Activated CD4-positive, alpha-beta memory T cell treated with anti-CD3 and anti-CD28 coated beads for 36 hours (primary cell): ENCODE data around the gene MAP2. TPM values are rescaled to one million over a fixed set of nuclear protein-coding genes. Genes with fewer than 3 reads are reported as not detected.

ENCODE experiments used
- CTCF ChIA-PET: fragments of 350-600 bp; sonication (Branson Sonifier 250); formaldehyde crosslinking; loops from one replicate; lab custom pipeline; 2021; ENCODE audit warnings: antibody characterized with exemption, inconsistent platforms; lab: Charles Lee
- POLR2A ChIA-PET: fragments of 350-600 bp; sonication (Branson Sonifier 250); formaldehyde crosslinking; loops from one replicate; lab custom pipeline; 2021; ENCODE audit warnings: antibody characterized with exemption; lab: Charles Lee
- DNase-seq: peaks from one replicate; pipeline ENCODE4 v3.0.0-alpha.2; 2020
- H3K27ac Mint-ChIP-seq: one replicate; pipeline ENCODE4 v1.8.0; 2021; ENCODE audit warnings: mixed read lengths
- H3K27me3 Mint-ChIP-seq: one replicate; pipeline ENCODE4 v1.8.0; 2021; ENCODE audit warnings: mixed read lengths
- H3K36me3 Mint-ChIP-seq: one replicate; pipeline ENCODE4 v1.8.0; 2021; ENCODE audit warnings: mixed read lengths
- H3K4me1 Mint-ChIP-seq: one replicate; pipeline ENCODE4 v1.8.0; 2021; ENCODE audit warnings: low read depth, mixed read lengths
- H3K4me3 Mint-ChIP-seq: one replicate; pipeline ENCODE4 v1.8.0; 2021; ENCODE audit warnings: mild to moderate bottlenecking, mixed read lengths
- H3K9me3 Mint-ChIP-seq: one replicate; pipeline ENCODE4 v1.8.0; 2021; ENCODE audit warnings: mixed read lengths
- intact Hi-C: fragments of 100-400 bp; cut with micrococcal nuclease; formaldehyde crosslinking; loops from one replicate; pipeline ENCODE4 v1.15.1; 2023
- total RNA-seq, 2 experiments: library from RNA; stranded (reverse); gene quantifications; one replicate each; pipeline ENCODE4 v1.2.3, GENCODE V29; 2021

Gene MAP2, protein sequence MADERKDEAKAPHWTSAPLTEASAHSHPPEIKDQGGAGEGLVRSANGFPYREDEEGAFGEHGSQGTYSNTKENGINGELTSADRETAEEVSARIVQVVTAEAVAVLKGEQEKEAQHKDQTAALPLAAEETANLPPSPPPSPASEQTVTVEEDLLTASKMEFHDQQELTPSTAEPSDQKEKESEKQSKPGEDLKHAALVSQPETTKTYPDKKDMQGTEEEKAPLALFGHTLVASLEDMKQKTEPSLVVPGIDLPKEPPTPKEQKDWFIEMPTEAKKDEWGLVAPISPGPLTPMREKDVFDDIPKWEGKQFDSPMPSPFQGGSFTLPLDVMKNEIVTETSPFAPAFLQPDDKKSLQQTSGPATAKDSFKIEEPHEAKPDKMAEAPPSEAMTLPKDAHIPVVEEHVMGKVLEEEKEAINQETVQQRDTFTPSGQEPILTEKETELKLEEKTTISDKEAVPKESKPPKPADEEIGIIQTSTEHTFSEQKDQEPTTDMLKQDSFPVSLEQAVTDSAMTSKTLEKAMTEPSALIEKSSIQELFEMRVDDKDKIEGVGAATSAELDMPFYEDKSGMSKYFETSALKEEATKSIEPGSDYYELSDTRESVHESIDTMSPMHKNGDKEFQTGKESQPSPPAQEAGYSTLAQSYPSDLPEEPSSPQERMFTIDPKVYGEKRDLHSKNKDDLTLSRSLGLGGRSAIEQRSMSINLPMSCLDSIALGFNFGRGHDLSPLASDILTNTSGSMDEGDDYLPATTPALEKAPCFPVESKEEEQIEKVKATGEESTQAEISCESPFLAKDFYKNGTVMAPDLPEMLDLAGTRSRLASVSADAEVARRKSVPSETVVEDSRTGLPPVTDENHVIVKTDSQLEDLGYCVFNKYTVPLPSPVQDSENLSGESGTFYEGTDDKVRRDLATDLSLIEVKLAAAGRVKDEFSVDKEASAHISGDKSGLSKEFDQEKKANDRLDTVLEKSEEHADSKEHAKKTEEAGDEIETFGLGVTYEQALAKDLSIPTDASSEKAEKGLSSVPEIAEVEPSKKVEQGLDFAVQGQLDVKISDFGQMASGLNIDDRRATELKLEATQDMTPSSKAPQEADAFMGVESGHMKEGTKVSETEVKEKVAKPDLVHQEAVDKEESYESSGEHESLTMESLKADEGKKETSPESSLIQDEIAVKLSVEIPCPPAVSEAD (N-terminal part only)
- total RNA-seq, result under 1 TPM; 0.07 to 0.27 TPM

DNA sequence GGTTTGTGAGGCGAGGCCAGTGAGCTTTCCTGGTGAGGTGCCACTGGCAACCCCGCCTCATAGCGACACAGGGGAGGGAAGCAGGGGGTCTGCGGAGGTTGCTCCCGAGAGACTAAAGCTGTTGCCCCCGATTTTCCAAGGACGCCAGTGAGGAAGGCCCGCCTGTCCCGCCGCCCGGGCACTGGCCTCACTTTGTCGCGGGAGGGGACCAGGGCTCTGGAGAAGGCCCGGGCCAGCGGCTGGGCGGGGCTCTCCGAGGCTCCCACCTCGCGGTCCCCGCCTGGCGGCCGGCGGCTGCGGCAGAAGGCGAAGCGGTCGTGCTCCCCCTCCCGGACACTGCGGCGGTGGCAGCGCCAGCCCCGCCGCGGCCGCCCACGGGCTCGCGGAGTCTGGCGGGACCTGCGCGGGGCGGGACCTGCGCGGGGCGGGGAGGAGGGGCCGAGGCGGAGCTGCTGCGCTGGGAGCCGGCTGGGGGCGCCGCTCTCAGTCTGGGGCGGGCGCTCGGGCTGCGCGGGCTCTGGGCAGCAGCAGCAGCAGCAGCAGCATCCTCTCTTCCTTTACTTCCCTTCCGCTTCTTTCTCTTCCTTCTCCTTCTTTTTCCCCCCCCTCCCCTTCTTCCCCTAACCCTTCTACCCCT is at the start of gene MAP2:
MAP2 (plus strand) TSS at position 486 of the 637 bp plus-strand sequence. CDS start 229,124 bp downstream, outside the sequence.
- Mint-ChIP-seq H3K9me3 (no peaks in the 10 kb centered on the region), H3K27me3 (peaks cover 25% of the 10 kb centered on the region), H3K27ac (no peak within 1 kb of the TSS), H3K36me3 (peaks cover 2% of the 10 kb centered on the region), H3K4me3 (peak within 1 kb of the TSS; percentile 57), H3K4me1 (peaks cover 10% of the 10 kb centered on the region)
- DNase-seq, result peak; percentile 77
- ChIA-PET POLR2A (no interaction called here), CTCF (interaction anchor here (0.5 to 1.4 kb wide), 4 partner anchors 8 to 495 kb away, joined by 3 to 8 read pairs (median 3); no protein-coding TSS in a partner anchor)
- intact Hi-C loops, result loop anchor here (2.0 to 10.0 kb wide), 6 partner anchors 89 to 1159 kb away; partner anchors contain the start of genes PIKFYVE and PTH2R

DNA sequence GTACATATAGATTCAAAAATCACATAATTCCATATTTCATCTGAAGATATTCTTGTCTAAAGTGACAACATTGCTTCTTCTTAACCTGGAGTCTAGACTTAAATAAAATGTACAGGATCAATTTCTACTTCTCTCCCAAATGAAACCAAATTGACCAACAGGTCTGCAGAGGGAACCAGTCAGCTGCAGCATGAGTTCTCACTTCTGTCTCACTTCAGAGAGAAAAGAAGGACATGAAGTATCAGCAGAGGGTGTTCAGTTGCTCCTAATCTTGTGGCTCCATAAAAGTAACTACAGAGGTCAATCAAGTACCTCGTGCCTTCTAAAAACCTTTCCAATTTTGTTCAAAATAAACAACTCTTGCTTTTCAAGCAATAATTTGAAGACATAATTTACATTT is 47.2 kb upstream of the MAP2 start:
- no peaks in the 10 kb centered on the region for H3K36me3 Mint-ChIP-seq
- H3K4me1 Mint-ChIP-seq, result no peaks in the 10 kb centered on the region
- POLR2A ChIA-PET, result no interaction called here
- H3K4me3 Mint-ChIP-seq, result no peak overlapping the region
- DNase-seq, result no peak
- no peaks in the 10 kb centered on the region for H3K27me3 Mint-ChIP-seq
- CTCF ChIA-PET, result no interaction called here
- H3K9me3 Mint-ChIP-seq, result peaks cover 53% of the 10 kb centered on the region
- H3K27ac Mint-ChIP-seq, result no peak overlapping the region
- intact Hi-C loops, result no loop called here

DNA sequence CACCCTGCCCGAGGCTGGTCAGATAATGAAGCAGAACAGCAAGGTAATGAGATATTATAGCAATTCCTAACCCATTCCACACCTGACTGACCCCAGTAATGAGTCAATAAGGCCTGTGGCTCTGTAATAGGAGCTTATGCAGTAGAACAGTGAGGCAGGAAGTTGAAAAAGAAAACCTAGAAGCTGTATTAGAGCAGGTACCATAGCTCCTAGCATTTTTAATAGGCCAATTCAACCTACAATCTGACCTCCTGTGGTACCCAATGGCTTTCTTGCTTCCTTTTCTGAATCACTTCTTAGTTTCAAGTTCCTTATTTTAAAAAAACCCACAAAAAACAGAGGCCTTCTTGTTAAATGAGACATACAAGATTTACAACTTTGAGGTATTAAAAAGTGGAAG is 43.6 kb upstream of the MAP2 start:
- ChIA-PET CTCF (no interaction called here), POLR2A (no interaction called here)
- H3K27me3 Mint-ChIP-seq, result no peaks in the 10 kb centered on the region
- no peaks in the 10 kb centered on the region for H3K4me1 Mint-ChIP-seq
- H3K9me3 Mint-ChIP-seq, result peaks cover 24% of the 10 kb centered on the region
- no peaks in the 10 kb centered on the region for H3K36me3 Mint-ChIP-seq
- intact Hi-C loops, result no loop called here
- DNase-seq, result no peak
- H3K27ac Mint-ChIP-seq, result no peak overlapping the region
- no peak overlapping the region for H3K4me3 Mint-ChIP-seq

DNA sequence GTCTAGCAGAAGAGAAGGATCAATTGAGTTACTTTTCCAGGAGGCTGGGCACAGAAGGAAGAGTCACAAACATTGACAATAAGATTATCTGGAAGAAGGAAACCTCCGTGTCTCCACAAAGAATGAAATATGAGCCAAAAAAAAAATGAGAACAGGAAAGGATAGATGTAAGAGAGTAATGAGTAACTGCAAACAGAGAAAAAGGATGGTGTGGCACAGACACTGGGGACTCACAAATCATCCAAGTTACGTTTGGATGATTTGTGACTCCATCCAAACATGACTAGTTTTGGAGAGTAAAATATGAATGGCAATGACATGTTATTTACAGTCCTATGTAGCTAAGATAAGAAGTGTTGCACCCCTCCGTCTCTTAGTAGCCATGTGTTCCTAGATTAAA is 42.8 kb upstream of the MAP2 start:
- Mint-ChIP-seq H3K9me3 (peaks cover 18% of the 10 kb centered on the region), H3K27ac (no peak overlapping the region), H3K36me3 (no peaks in the 10 kb centered on the region), H3K4me3 (no peak overlapping the region), H3K4me1 (no peaks in the 10 kb centered on the region), H3K27me3 (no peaks in the 10 kb centered on the region)
- CTCF ChIA-PET, result no interaction called here
- intact Hi-C loops, result no loop called here
- POLR2A ChIA-PET, result no interaction called here
- DNase-seq, result no peak

DNA sequence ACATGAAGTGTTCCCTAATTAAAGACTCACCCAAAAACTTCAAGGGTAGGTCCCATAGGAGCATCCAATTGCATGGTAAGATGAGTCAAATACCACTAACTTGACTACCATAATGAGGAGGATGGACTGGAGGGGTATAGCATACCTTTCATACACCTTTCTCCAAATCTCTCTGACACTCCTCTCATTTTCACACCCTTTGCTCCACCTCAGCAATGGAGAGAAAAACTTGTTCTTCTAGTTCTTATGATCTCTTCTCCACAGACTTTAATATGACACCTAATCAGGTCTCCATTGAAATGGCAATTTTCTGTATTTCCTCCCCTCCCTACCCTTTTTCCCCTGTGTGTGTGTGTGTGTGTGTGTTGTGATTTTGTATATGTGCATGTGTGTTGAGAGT is 41.1 kb upstream of the MAP2 start:
- no peak for DNase-seq
- Mint-ChIP-seq H3K36me3 (no peaks in the 10 kb centered on the region), H3K4me1 (no peaks in the 10 kb centered on the region), H3K4me3 (no peak overlapping the region), H3K27ac (no peak overlapping the region), H3K9me3 (peaks cover 5% of the 10 kb centered on the region), H3K27me3 (no peaks in the 10 kb centered on the region)
- intact Hi-C loops, result no loop called here
- ChIA-PET POLR2A (no interaction called here), CTCF (interaction anchor here (0.7 kb wide), 1 partner anchor 976 kb away, joined by 3 read pairs; no protein-coding TSS in a partner anchor)

DNA sequence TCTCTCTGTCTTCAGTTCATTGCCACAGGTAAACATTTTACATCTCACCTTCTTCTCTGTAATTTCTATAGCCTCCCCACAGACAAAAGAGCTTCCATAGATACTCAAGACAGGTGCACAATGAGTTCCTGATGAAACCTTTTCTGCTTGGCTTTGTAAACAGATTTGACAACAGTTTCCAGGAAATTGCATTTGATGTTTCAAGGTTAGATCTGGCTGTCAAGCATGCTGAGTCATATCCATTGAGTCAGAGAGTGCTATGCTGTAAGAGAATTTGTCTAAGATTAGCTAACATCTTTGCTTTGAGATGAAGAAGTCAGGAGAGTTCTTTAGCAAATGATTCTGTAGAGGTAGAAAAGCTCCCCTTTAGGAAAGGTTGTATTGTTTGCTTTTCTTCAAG is 40.6 kb upstream of the MAP2 start:
- intact Hi-C loops, result no loop called here
- Mint-ChIP-seq H3K4me3 (no peak overlapping the region), H3K9me3 (peaks cover 2% of the 10 kb centered on the region), H3K4me1 (no peaks in the 10 kb centered on the region), H3K27ac (no peak overlapping the region), H3K27me3 (no peaks in the 10 kb centered on the region), H3K36me3 (no peaks in the 10 kb centered on the region)
- DNase-seq, result no peak
- ChIA-PET CTCF (interaction anchor here (0.7 kb wide), 1 partner anchor 976 kb away, joined by 3 read pairs; no protein-coding TSS in a partner anchor), POLR2A (no interaction called here)

DNA sequence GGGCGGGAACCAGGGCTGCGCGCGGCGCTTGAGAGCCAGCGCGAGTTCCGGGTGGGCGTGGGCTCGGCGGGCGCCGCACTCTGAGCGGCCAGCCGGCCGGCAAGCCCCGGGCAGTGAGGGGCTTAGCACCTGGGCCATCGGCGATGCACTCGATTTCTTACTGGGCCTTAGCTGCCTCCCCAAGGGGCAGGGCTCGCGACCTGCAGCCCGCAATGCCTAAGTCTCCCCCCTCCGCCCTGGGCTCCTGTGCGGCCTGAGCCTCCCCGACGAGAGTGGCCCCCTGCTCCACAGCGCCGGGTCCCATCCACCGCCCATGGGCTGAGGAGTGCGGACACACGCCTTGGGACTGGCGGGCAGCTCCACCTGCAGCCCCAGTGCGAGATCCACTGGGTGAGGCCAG is 36.5 kb upstream of the MAP2 start:
- ChIA-PET CTCF (no interaction called here), POLR2A (no interaction called here)
- intact Hi-C loops, result no loop called here
- Mint-ChIP-seq H3K27me3 (no peaks in the 10 kb centered on the region), H3K27ac (no peak overlapping the region), H3K9me3 (no peaks in the 10 kb centered on the region), H3K36me3 (no peaks in the 10 kb centered on the region), H3K4me3 (no peak overlapping the region), H3K4me1 (no peaks in the 10 kb centered on the region)
- DNase-seq, result no peak

DNA sequence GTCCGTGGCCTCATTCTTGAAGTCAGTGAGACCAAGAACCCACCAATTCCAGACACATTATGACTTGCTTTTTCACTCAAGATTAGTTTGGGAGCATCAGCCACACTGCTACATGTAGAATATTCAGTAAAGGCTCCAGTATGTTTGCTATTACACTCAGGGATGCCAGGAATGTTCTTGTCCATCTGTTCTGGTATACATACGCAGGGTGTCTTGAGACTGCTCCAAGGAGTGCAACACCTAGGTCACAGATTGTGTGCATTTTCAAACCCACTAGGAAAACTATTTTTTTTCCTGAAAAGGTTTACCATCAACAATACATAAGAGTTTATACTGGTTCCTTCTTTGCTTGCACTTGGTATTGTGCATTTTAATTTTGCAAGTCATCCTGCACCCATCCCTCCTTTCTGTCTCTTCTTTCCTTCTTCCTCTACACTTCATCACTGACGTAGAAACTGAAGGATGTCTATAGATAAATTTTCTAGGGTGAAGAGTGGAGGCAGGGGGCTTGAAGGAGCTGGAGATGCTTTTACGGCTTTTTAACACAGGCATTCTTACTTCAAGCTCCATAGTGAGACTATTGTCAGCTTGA is 35.3 kb upstream of the MAP2 start:
- no peak overlapping the region for H3K4me3 Mint-ChIP-seq
- H3K27ac Mint-ChIP-seq, result no peak overlapping the region
- ChIA-PET CTCF (no interaction called here), POLR2A (no interaction called here)
- no peaks in the 10 kb centered on the region for H3K36me3 Mint-ChIP-seq
- H3K4me1 Mint-ChIP-seq, result no peaks in the 10 kb centered on the region
- H3K9me3 Mint-ChIP-seq, result no peaks in the 10 kb centered on the region
- no peak for DNase-seq
- H3K27me3 Mint-ChIP-seq, result no peaks in the 10 kb centered on the region
- intact Hi-C loops, result no loop called here

DNA sequence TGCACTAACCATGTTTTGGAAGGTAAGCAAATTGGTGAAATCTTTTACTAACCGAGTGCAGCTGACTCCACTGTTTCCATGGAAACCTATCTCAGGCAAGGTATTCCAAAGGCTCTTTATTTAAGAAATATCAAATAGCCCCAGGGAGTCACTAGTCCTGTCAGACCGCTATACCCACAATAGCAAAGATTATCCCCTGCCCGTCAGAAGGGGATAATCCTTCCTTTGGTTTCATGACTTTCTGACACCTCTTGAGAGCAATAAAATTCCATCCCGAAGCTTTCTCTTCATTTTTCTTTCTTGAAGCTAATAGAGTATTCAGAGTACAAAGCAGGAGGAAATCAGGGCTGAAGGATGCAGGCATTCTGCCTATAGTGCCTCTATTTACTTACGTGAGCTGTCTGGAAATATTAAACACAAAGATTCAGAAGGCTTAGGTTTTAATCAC is 34.7 kb upstream of the MAP2 start:
- DNase-seq, result no peak
- Mint-ChIP-seq H3K27me3 (no peaks in the 10 kb centered on the region), H3K4me3 (no peak overlapping the region), H3K27ac (no peak overlapping the region), H3K4me1 (no peaks in the 10 kb centered on the region), H3K36me3 (no peaks in the 10 kb centered on the region), H3K9me3 (no peaks in the 10 kb centered on the region)
- intact Hi-C loops, result no loop called here
- CTCF ChIA-PET, result no interaction called here
- POLR2A ChIA-PET, result no interaction called here

DNA sequence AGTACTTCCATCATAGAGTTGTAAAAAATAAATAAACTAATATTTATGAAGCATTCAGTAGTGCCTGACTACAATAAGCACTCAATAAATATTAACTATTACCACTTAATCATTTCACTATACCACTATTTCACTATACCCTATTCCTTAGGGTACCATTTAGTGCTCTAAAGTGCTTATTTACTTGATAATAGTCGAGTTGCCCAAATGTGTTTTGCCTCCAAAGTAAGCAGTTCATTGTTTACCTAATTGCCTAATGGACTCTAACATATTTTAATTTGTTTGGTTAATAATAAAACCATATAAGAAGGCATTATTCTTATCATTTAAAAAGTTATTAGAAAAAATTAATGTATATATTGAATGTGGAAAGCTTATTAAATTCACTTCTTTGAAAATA is 33.0 kb upstream of the MAP2 start:
- POLR2A ChIA-PET, result no interaction called here
- Mint-ChIP-seq H3K4me1 (no peaks in the 10 kb centered on the region), H3K4me3 (no peak overlapping the region), H3K9me3 (no peaks in the 10 kb centered on the region), H3K27me3 (no peaks in the 10 kb centered on the region), H3K36me3 (no peaks in the 10 kb centered on the region), H3K27ac (no peak overlapping the region)
- no peak for DNase-seq
- intact Hi-C loops, result no loop called here
- CTCF ChIA-PET, result no interaction called here

DNA sequence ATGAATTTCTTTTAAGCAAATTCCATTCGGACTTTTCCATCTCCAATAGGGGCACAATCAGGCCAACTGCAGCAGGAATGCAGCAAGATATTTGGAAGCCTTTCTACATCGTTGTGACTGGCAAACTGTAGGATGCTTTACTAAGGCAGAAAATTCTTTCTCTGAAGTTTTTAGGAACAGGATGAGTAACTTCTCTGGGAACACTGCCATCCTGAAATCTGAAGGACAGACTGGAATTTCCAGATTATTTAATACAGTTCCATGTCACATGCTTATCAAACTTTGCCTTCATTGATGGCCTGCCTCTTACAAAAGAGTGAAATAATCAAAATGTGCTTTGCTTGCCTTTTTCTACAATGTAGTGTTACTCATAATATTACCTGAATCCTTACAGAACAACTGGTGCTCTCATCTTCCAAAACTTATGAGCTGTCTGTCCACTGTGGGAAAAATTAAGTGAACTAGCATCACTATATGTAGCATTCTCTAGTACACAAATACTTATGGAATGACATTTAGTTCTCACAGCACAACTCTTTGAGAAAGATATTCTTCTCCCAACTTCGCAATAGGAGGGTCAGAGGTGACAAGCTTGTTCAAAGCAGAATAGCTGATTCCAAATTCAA is 32.0 kb upstream of the MAP2 start:
- CTCF ChIA-PET, result interaction anchor here (0.6 kb wide), 1 partner anchor 288 kb away, joined by 3 read pairs; no protein-coding TSS in a partner anchor

More for the DNA sequence above, 32.0 kb upstream of the MAP2 start:
- no peak overlapping the region for H3K27ac Mint-ChIP-seq
- POLR2A ChIA-PET, result no interaction called here
- intact Hi-C loops, result no loop called here
- H3K4me3 Mint-ChIP-seq, result no peak overlapping the region
- no peak for DNase-seq
- no peaks in the 10 kb centered on the region for H3K4me1 Mint-ChIP-seq
- no peaks in the 10 kb centered on the region for H3K27me3 Mint-ChIP-seq
- no peaks in the 10 kb centered on the region for H3K36me3 Mint-ChIP-seq
- H3K9me3 Mint-ChIP-seq, result no peaks in the 10 kb centered on the region
